Neuronal stem cell (in vitro differentiated cells): ENCODE results near the gene SNRNP200. TPM values are rescaled to one million over a fixed set of nuclear protein-coding genes. Genes with fewer than 3 reads are reported as not detected.

ENCODE experiments used
- DNase-seq: peaks from one replicate; pipeline ENCODE4 v3.0.0-alpha.2; 2013; ENCODE audit warnings: low spot score
- H2AFZ ChIP-seq: one replicate; pipeline ENCODE4 v1.6.1; 2013; ENCODE audit warnings: mild to moderate bottlenecking, low read length, inconsistent platforms
- H2AK5ac ChIP-seq: 2 replicates; pipeline ENCODE4 v1.6.1; 2013; ENCODE audit warnings: low read depth, mild to moderate bottlenecking, inconsistent platforms, low read length, moderate library complexity, mixed read lengths
- H2BK120ac ChIP-seq: 2 replicates; pipeline ENCODE4 v1.6.1; 2013; ENCODE audit warnings: low read depth, mild to moderate bottlenecking, inconsistent platforms, low read length, moderate library complexity, mixed read lengths
- H2BK12ac ChIP-seq: one replicate; pipeline ENCODE4 v1.6.1; 2013; ENCODE audit warnings: low read length, inconsistent platforms
- H2BK15ac ChIP-seq: 2 replicates; pipeline ENCODE4 v1.6.1; 2013; ENCODE audit warnings: mild to moderate bottlenecking, low read length, inconsistent platforms, mixed read lengths
- H2BK5ac ChIP-seq: one replicate; pipeline ENCODE4 v1.6.1; 2013; ENCODE audit warnings: inconsistent platforms, mild to moderate bottlenecking, low read length, moderate library complexity
- H3K14ac ChIP-seq: one replicate; pipeline ENCODE4 v1.6.1; 2013; ENCODE audit warnings: low read length, inconsistent platforms
- H3K18ac ChIP-seq: 2 replicates; pipeline ENCODE4 v1.6.1; 2013; ENCODE audit warnings: low read length, inconsistent platforms
- H3K23ac ChIP-seq: 2 replicates; pipeline ENCODE4 v1.6.1; 2013; ENCODE audit warnings: low read depth, mild to moderate bottlenecking, mixed read lengths, low read length, inconsistent platforms; ENCODE audit not compliant: poor library complexity
- H3K27ac ChIP-seq: replicated peaks from 3 replicates; pipeline ENCODE4 v1.5.1; 2013; ENCODE audit warnings: low read length, inconsistent platforms
- H3K27me3 ChIP-seq, 3 experiments: 2 replicates each; pipeline ENCODE4 v1.6.1; 2013; ENCODE audit warnings: low read length in 3 of 3, mild to moderate bottlenecking in 2 of 3, inconsistent platforms in 1 of 3, low read depth in 1 of 3, mixed read lengths in 1 of 3, moderate library complexity in 1 of 3; ENCODE audit not compliant: control insufficient read depth in 3 of 3, insufficient read depth in 3 of 3
- H3K36me3 ChIP-seq, 2 donors: replicated peaks in 1 of 2; 2 replicates each; pipeline ENCODE4 v1.6.1; 2013; ENCODE audit warnings: low read length in 2 of 2; ENCODE audit not compliant: control insufficient read depth in 2 of 2, insufficient read depth in 2 of 2
- H3K4ac ChIP-seq: 2 replicates; pipeline ENCODE4 v1.6.1; 2013; ENCODE audit warnings: inconsistent platforms, mild to moderate bottlenecking, low read length, moderate library complexity
- H3K4me1 ChIP-seq, 2 donors: 1 replicate in 1 of 2; 2 replicates in 1 of 2; pipeline ENCODE4 v1.6.1; 2013; ENCODE audit warnings: low read length in 2 of 2, low read depth in 1 of 2; ENCODE audit not compliant: control insufficient read depth in 2 of 2, insufficient read depth in 1 of 2
- H3K4me2 ChIP-seq: one replicate; pipeline ENCODE4 v1.6.1; 2013; ENCODE audit warnings: mild to moderate bottlenecking, low read length, inconsistent platforms; ENCODE audit not compliant: insufficient read depth, poor library complexity, severe bottlenecking
- H3K4me3 ChIP-seq, 2 donors: 2 replicates each; pipeline ENCODE4 v1.5.1; 2013; ENCODE audit warnings: low read length in 2 of 2, mild to moderate bottlenecking in 2 of 2, inconsistent platforms in 1 of 2, moderate library complexity in 1 of 2
- H3K79me1 ChIP-seq: one replicate; pipeline ENCODE4 v1.6.1; 2013; ENCODE audit warnings: low read depth, mild to moderate bottlenecking, inconsistent platforms, low read length, moderate library complexity
- H3K9ac ChIP-seq: one replicate; pipeline ENCODE4 v1.6.1; 2013; ENCODE audit warnings: mild to moderate bottlenecking, low read depth, low read length, inconsistent platforms; ENCODE audit not compliant: poor library complexity
- H3K9me3 ChIP-seq, 2 donors: replicated peaks in 1 of 2; 2 replicates each; pipeline versions ENCODE3 to v1.6.1; 2013; ENCODE audit warnings: low read length in 2 of 2, mild to moderate bottlenecking in 2 of 2, inconsistent platforms in 1 of 2, low read depth in 1 of 2, mixed read lengths in 1 of 2, moderate library complexity in 1 of 2; ENCODE audit not compliant: control insufficient read depth in 2 of 2, insufficient read depth in 1 of 2
- H4K8ac ChIP-seq: one replicate; pipeline ENCODE4 v1.6.1; 2013; ENCODE audit warnings: low read depth, mild to moderate bottlenecking, inconsistent platforms, low read length, moderate library complexity
- H4K91ac ChIP-seq: one replicate; pipeline ENCODE4 v1.6.1; 2013; ENCODE audit warnings: low read length, low read depth, mild to moderate bottlenecking, inconsistent platforms; ENCODE audit not compliant: poor library complexity
- WGBS, 2 donors: extraction: QIAGEN DNeasy Blood & Tissue Kit; methylation state at CpG; one replicate each; pipeline ENCODE4 v1.1.7; 2013; ENCODE audit warnings: missing lambda C conversion rate in 2 of 2, mixed read lengths in 1 of 2; ENCODE audit not compliant: insufficient read length in 2 of 2, insufficient replicate concordance in 1 of 2; ENCODE audit errors: extremely low coverage in 2 of 2; 5-methylcytosine and 5-hydroxymethylcytosine counted together
- polyA plus RNA-seq, 2 experiments: library from polyadenylated mRNA; stranded (reverse); fragments of 200-250 nt; gene quantifications; one replicate each; pipeline ENCODE4 v1.2.3, GENCODE V29; 2013

The SNRNP200 gene
- 80.4 TPM for polyA plus RNA-seq (2013, experiment 1 of 2)
- 79.4 TPM for polyA plus RNA-seq (2013, experiment 2 of 2)

- H3K9me3 ChIP-seq, result no peaks in the 10 kb centered on the region
- H3K23ac ChIP-seq, result peak within 1 kb of the TSS; percentile 86
- H3K4me2 ChIP-seq, result peak within 1 kb of the TSS; percentile 83
- peak within 1 kb of the TSS; percentile 55 for H2BK5ac ChIP-seq
- peak; percentile 80 for DNase-seq
- no CpG with 5 or more reads among the region's 61 CpGs for WGBS, 2 donors
- no peak within 1 kb of the TSS for H2BK15ac ChIP-seq
- H3K36me3 ChIP-seq, result peaks cover 27 to 42% of the 10 kb centered on the region in 2 donors
- H2BK120ac ChIP-seq, result no peak within 1 kb of the TSS
- no peak within 1 kb of the TSS for H4K8ac ChIP-seq
- peak within 1 kb of the TSS; percentile 86 for H3K18ac ChIP-seq
- peaks cover 2% of the 10 kb centered on the region for H3K79me1 ChIP-seq
- peak within 1 kb of the TSS; percentile 86 for H3K14ac ChIP-seq
- H4K91ac ChIP-seq, result no peak within 1 kb of the TSS
- no peak within 1 kb of the TSS for H2BK12ac ChIP-seq
- peak within 1 kb of the TSS; percentile 92 for H3K9ac ChIP-seq
- peak within 1 kb of the TSS; percentile 77 to 93 for H3K4me3 ChIP-seq
- H2AFZ ChIP-seq, result peak within 1 kb of the TSS; percentile 88
- peak within 1 kb of the TSS; percentile 80 for H3K27ac ChIP-seq
- H3K4me1 ChIP-seq, result peaks cover 5 to 12% of the 10 kb centered on the region in 2 donors
- H2AK5ac ChIP-seq, result peak within 1 kb of the TSS; percentile 67
- H3K27me3 ChIP-seq, result no peaks in the 10 kb centered on the region
- no peak within 1 kb of the TSS for H3K4ac ChIP-seq
Measured at GRCh38 chr2:96305091-96305978, at the start of gene SNRNP200. Gene SNRNP200 (minus strand): TSS chr2:96305546. CDS start chr2:96305437, 109 bp downstream.

GRCh38 chr2:96354492-96354891 lies 49.1 kb upstream of the SNRNP200 start:
- Histone ChIP-seq H4K91ac (no peak overlapping the region), H3K9ac (no peak overlapping the region), H2BK5ac (no peak overlapping the region), H4K8ac (no peak overlapping the region), H2BK15ac (no peak overlapping the region), H3K9me3 (no peaks in the 10 kb centered on the region), H3K4me1 (no peaks in the 10 kb centered on the region), H3K79me1 (no peaks in the 10 kb centered on the region), H3K27me3 (no peaks in the 10 kb centered on the region), H3K18ac (no peak overlapping the region), H3K23ac (no peak overlapping the region), H3K14ac (no peak overlapping the region), H2AK5ac (no peak overlapping the region), H2BK120ac (no peak overlapping the region), H3K4me3 (no peak overlapping the region), H3K4me2 (no peak overlapping the region), H3K36me3 (peaks cover 54 to 97% of the 10 kb centered on the region in 2 donors), H2BK12ac (no peak overlapping the region), H3K4ac (no peak overlapping the region), H3K27ac (no peak overlapping the region), H2AFZ (no peak overlapping the region)
- no peak for DNase-seq
- no CpG with 5 or more reads among the region's 4 CpGs for WGBS, 2 donors

- Histone ChIP-seq H3K4me3 (no peak overlapping the region), H3K9me3 (no peaks in the 10 kb centered on the region), H2BK15ac (no peak overlapping the region), H3K4me1 (no peaks in the 10 kb centered on the region), H3K27ac (no peak overlapping the region), H3K14ac (no peak overlapping the region), H4K8ac (no peak overlapping the region), H2BK5ac (no peak overlapping the region), H3K79me1 (no peaks in the 10 kb centered on the region), H4K91ac (no peak overlapping the region), H3K9ac (no peak overlapping the region), H3K4me2 (no peak overlapping the region), H3K23ac (no peak overlapping the region), H3K36me3 (peaks cover 50 to 97% of the 10 kb centered on the region in 2 donors), H3K27me3 (no peaks in the 10 kb centered on the region), H2AFZ (no peak overlapping the region), H2BK120ac (no peak overlapping the region), H2AK5ac (no peak overlapping the region), H3K4ac (no peak overlapping the region), H3K18ac (no peak overlapping the region), H2BK12ac (no peak overlapping the region)
- no CpG with 5 or more reads among the region's 4 CpGs for WGBS, 2 donors
- no peak for DNase-seq
Measured at GRCh38 chr2:96353606-96354101, 48.3 kb upstream of the SNRNP200 start.

GRCh38 chr2:96353032-96353561 lies 47.8 kb upstream of the SNRNP200 start:
- Histone ChIP-seq H3K14ac (no peak overlapping the region), H3K9me3 (no peaks in the 10 kb centered on the region), H3K36me3 (peaks cover 50 to 98% of the 10 kb centered on the region in 2 donors), H2BK15ac (no peak overlapping the region), H3K79me1 (no peaks in the 10 kb centered on the region), H4K91ac (no peak overlapping the region), H2AK5ac (no peak overlapping the region), H3K23ac (no peak overlapping the region), H3K4ac (no peak overlapping the region), H3K4me2 (no peak overlapping the region), H2BK12ac (no peak overlapping the region), H3K4me1 (no peaks in the 10 kb centered on the region), H3K27me3 (no peaks in the 10 kb centered on the region), H2AFZ (no peak overlapping the region), H3K4me3 (no peak overlapping the region), H4K8ac (no peak overlapping the region), H2BK5ac (no peak overlapping the region), H3K27ac (no peak overlapping the region), H3K18ac (no peak overlapping the region), H3K9ac (peak overlapping the region; percentile 47), H2BK120ac (no peak overlapping the region)
- no CpG with 5 or more reads among the region's 9 CpGs for WGBS, 2 donors
- DNase-seq, result no peak
